ENCODE results near the gene HLA-DPB1.

The HLA-DPB1 gene

DNA sequence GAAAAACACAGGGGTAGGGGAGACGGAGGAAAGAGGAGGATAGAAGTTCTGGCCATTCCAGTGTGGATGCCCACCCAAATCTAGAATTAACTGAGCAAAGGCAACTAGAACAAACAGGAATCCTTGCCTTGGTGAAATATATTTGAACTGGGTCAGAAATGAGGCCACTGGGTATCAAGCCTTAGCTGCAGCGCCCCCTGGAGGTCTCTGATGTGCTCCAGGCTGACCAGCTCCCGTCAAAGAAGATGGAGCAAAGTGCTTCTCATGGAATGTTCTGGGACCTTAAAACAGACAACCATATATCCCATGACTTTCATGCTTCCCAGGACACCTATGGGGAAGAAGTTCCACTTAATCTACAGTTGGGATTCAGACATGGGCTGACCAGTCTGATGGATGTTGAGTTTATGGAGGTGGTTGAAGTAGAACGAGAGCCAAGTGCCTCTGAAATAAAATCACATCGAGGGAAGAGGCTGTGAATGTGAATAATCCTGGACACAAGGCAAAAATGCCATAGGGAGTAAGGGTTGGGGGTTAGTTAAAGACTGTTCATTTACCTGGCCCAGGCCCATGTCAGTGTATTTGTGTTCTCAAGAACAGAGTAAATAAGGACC is 50.4 kb downstream of the HLA-DPB1 start:
- in situ Hi-C loops (cut with HindIII; ENCODE audit: low sequenced_read_pairs), result no loop called here

DNA sequence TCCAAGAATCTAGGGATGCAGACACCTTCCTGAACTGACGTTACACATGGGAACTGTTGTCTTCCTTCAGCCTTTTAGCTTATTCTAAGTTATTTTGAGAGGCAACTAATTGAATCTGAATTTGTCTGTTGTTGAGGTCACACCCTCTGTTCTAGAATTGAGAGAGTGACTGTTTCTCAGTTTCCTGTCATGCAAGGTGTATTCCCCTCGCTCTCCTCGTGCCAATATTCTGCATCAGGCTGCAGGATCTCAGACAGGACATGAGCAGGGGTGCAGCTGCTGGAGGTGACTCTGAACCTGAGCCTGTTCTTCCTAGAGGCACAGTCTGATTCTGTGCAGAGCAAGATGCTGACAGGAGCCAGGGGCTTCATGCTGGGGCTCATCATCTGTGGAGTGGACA is 52.5 kb downstream of the HLA-DPB1 start:
- in situ Hi-C loops (cut with HindIII; ENCODE audit: low sequenced_read_pairs), result no loop called here

DNA sequence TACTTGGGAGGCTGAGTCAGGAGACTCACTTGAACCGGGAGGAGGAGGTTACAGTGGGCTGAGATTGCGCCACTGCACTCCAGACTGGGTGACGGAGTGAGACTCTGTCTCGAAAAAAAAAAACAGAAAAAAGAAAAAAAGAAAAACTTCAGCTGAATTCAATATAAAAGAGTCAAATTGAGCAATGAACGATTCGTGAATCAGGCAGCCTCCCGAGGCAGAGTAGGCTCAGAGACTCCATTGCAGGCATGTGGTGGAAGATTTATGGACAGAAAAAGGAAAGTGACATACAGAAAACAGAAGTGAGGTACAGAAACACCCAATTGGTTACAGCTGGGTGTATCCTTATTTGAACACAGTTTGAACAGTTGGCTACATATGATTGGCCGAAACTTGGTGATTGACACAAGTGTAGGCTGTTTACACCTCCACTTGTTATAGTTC is 56.3 kb downstream of the HLA-DPB1 start:
- in situ Hi-C loops (cut with HindIII; ENCODE audit: low sequenced_read_pairs), result no loop called here

DNA sequence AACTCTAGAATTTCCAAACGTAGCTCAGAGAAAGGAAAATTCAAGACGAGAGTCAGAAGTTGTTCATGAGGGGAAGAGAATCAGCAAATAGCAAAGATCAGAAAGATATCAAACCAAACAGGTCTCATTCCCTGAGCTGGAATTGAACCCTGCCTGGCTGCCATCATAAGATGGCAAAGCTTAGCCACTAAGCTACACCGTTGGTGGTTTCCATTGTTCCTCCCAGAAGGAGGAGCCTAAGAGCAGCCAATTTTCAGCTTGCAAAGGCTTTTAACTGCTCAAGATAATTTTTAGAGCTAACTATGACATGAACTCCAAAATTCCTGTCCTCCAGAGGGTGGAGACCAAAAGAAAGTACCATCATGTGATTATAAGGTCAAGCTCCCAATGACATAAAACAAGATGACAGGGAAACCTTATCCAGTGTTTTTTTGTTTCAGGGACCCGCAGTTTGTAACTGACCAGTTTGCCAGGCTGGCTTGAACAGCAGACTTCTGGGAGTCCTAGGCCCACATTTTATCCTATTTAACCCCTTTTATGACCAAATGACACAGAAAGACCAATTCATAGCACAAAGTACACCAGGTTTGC is 60.6 kb downstream of the HLA-DPB1 start:
- in situ Hi-C loops (cut with HindIII; ENCODE audit: low sequenced_read_pairs), result no loop called here
